Epithelial cell of esophagus (primary cell): ENCODE measurements around the gene BBS7.

Experiments used
- DNase-seq: peaks from one replicate; pipeline ENCODE4 v3.0.0; 2010; ENCODE audit warnings: low read depth
- H3K4me3 ChIP-seq: 2 replicates; pipeline ENCODE4 v1.5.1; 2011; ENCODE audit warnings: mild to moderate bottlenecking, low read length, control low read depth
- TF ChIP-seq, protein P1 (sequence below): IDR thresholded peaks from 2 replicates; pipeline ENCODE4 v1.5.1; 2011; ENCODE audit warnings: low read depth, mild to moderate bottlenecking, low read length, control low read depth, inconsistent platforms; ENCODE audit not compliant: insufficient read depth; ENCODE audit errors: missing control alignments

BBS7 gene

DNA sequence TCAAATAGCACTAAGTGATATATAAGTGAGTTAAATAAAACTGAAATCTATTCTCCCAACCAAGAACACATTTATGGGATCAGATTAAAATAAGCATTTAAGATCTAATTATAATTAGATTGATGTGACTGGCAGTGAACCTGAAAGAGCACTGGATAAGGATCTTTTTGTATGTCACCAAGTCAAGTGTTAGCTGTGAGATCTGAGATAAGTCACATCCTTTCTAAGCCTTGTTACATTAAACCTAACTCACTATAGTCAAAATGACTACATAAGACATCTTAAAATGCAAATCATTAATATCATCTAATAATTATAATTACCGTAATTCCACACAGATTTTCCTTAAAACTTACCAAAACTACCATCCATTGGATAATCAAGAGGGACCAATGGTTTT lies 48.2 kb downstream of the BBS7 start:
- no peak for DNase-seq
- H3K4me3 ChIP-seq = peak overlapping the region; percentile 80
- TF ChIP-seq, protein P1, sequence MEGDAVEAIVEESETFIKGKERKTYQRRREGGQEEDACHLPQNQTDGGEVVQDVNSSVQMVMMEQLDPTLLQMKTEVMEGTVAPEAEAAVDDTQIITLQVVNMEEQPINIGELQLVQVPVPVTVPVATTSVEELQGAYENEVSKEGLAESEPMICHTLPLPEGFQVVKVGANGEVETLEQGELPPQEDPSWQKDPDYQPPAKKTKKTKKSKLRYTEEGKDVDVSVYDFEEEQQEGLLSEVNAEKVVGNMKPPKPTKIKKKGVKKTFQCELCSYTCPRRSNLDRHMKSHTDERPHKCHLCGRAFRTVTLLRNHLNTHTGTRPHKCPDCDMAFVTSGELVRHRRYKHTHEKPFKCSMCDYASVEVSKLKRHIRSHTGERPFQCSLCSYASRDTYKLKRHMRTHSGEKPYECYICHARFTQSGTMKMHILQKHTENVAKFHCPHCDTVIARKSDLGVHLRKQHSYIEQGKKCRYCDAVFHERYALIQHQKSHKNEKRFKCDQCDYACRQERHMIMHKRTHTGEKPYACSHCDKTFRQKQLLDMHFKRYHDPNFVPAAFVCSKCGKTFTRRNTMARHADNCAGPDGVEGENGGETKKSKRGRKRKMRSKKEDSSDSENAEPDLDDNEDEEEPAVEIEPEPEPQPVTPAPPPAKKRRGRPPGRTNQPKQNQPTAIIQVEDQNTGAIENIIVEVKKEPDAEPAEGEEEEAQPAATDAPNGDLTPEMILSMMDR = no peak

DNA sequence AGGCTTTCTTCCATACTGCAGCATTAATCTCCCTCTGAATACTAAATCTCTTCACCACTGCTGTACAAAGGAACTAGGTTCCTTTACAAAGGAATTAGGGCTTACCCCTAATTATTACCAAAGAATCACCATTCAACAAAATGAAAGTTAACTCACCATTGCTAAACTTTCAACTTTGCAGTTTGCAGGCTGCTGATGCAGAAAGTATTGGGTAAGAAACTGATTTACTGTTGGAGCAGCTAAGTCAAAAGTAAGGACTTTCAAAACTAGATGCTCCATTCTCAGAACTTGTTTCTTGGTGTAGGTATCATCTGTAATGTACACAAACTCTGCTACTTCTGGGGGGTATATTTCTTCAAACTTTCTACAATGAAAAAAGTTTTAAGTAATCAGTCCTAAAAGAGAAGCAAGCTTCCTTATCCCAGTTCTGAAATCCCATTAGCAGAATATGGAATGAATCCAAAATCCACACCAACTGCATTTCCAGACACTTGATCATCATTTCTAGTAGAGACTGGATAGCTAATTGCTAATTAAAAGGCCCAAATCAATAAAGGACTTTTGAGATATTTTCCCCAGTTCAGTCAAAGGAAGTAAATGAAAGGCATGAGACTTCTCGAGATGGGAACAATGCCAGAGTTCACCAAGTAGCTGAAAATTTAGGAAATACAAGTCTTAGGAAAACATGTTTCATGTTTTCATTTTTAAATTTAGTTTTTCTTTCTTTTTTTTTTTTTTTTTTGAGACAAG lies 50.9 kb downstream of the BBS7 start:
- H3K4me3 ChIP-seq = no peak overlapping the region
- DNase-seq = no peak
- TF ChIP-seq, protein P1 = no peak

DNA sequence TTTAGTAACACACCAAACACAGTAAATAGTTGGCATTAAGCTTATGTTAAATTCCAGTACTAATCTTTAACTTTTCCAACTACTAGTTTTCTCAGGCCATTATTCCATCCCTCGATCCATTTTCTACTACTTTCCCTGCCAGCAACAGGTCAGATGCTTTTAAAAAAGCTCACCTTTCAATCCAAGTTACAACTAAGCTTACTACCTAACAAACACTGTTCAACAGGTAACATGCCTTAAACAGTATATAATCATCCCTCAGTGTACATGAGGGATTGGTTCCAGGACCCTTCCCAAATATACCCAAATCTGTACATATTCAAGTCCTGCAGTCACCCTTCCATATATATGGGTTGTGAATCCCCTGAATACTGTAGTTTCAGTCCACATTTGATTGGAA lies 52.1 kb downstream of the BBS7 start:
- H3K4me3 ChIP-seq = no peak overlapping the region
- TF ChIP-seq, protein P1 = no peak
- no peak for DNase-seq

DNA sequence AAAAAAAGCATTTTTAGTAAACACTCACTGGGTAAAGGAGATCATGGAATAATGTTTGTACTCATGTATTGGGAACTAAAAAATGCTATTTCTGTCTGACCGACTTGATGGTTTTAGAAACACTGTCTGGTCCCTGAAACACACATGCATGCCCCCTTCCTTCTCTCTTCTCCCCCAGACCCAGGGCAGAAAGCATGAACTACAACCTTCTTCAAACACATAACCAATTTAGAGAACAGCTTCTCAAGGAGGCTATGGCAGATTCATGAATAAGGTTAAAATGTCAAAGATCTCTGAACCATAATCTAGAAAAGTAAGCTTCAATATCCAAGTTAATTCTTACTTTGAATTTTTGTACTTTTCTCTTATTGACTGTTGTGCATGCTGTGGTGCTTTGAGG lies 52.6 kb downstream of the BBS7 start:
- no peak overlapping the region for H3K4me3 ChIP-seq
- no peak for DNase-seq
- TF ChIP-seq, protein P1 = no peak

DNA sequence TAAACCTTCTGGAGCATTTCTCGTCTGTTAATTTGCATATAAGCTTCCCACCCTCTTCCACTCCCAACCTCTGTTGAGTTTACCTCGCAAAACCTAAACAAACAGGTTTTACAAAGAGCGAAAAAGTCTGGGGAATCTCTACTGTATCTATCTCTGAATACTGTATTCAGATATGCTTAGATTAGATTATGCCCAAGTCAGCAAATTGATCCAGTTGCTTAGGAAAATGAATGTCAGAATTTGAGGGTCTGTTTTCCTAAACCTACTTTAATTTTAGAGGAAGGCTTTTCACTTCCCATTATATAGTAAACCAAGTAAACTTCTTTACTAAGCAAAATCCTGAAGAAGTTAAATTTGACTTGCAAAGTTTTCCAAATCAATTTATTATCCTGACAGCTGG lies 53.3 kb downstream of the BBS7 start:
- no peak for DNase-seq
- TF ChIP-seq, protein P1 = no peak
- no peak overlapping the region for H3K4me3 ChIP-seq

DNA sequence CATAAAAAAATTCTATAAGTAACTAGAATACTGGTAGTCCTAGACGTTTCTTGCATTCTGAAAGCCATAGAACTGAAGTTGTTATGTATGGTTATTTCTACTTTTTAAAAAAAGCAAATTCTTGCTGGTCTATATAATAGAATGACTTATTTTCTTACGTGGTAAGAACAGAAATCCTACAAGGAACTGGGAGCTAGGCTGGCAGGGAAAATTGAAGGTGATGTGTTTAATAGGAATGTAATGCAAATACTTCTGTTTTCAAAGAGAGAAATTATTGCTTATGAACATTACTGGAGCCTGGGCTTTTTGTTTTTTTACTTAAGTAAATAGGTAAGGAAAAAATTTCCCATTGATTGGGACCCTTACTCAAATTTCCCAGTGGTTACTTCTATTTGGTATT lies 55.5 kb downstream of the BBS7 start:
- DNase-seq = no peak
- H3K4me3 ChIP-seq = no peak overlapping the region
- TF ChIP-seq, protein P1 = no peak

DNA sequence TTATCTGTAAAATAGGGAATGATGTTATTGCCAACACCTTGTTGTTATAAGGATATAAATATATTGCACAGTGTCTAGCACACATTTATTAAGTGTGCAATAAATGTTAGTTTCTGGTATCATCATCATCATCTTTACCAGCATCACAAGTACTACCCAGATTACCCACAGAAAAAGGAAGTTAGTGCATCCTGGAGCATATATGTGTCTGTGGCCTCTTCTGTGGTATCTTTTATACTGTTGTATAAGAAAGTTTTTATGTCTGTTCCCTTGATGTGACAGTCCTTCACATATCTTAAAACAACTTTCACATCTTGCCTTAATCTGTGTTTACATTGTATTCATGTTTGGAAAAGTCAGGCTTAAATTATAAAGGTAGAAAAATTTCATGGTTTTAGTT lies 59.2 kb downstream of the BBS7 start:
- TF ChIP-seq, protein P1 = no peak
- DNase-seq = no peak
- H3K4me3 ChIP-seq = no peak overlapping the region
